Activated B cell treated with CpG ODN at 0.5 μM for 24 hours (primary cell): ENCODE results near the gene HOXC6. TPM values are rescaled to one million over a fixed set of nuclear protein-coding genes. Genes with fewer than 3 reads are reported as not detected.

ENCODE experiments used
- ATAC-seq: fragments of 200-7000 bp; cut with Tn5 transposase; one replicate; pipeline ENCODE4 v1.10.0; 2021; ENCODE audit warnings: low read depth, mild to moderate bottlenecking, moderate library complexity
- CTCF ChIA-PET: fragments of 350-600 bp; sonication (Branson Sonifier 250); formaldehyde crosslinking; loops from one replicate; lab custom pipeline; 2021; ENCODE audit warnings: antibody characterized with exemption; lab: Charles Lee
- POLR2A ChIA-PET: fragments of 350-600 bp; sonication (Branson Sonifier 250); formaldehyde crosslinking; loops from one replicate; lab custom pipeline; 2021; ENCODE audit warnings: antibody characterized with exemption; lab: Charles Lee
- DNase-seq: peaks from one replicate; pipeline ENCODE4 v3.0.0; 2022
- H3K27ac Mint-ChIP-seq: one replicate; pipeline ENCODE4 v1.8.0; 2020; ENCODE audit warnings: mixed read lengths
- H3K27me3 Mint-ChIP-seq: one replicate; pipeline ENCODE4 v1.8.0; 2021; ENCODE audit warnings: mixed read lengths
- H3K36me3 Mint-ChIP-seq: one replicate; pipeline ENCODE4 v1.8.0; 2021; ENCODE audit warnings: low read depth, mixed read lengths
- H3K4me1 Mint-ChIP-seq: one replicate; pipeline ENCODE4 v1.8.0; 2021; ENCODE audit warnings: mixed read lengths
- H3K4me3 Mint-ChIP-seq: one replicate; pipeline ENCODE4 v1.8.0; 2020; ENCODE audit warnings: mild to moderate bottlenecking, mixed read lengths
- H3K9me3 Mint-ChIP-seq: one replicate; pipeline ENCODE4 v1.8.0; 2020; ENCODE audit warnings: mixed read lengths
- intact Hi-C: fragments of 100-400 bp; cut with micrococcal nuclease; formaldehyde crosslinking; loops from one replicate; pipeline ENCODE4 v1.15.1; 2024
- total RNA-seq: library from RNA; stranded (reverse); gene quantifications from 2 replicates; pipeline ENCODE4 v1.2.3, GENCODE V29; 2022
- TF ChIP-seq, protein P1 (sequence below): fragments of 200-600 bp; IDR thresholded peaks from one replicate; pipeline ENCODE4 v1.8.0; 2022; ENCODE audit warnings: antibody characterized with exemption, mild to moderate bottlenecking

The HOXC6 gene
- total RNA-seq, 1 donor from 2014 or later, result not detected

DNA sequence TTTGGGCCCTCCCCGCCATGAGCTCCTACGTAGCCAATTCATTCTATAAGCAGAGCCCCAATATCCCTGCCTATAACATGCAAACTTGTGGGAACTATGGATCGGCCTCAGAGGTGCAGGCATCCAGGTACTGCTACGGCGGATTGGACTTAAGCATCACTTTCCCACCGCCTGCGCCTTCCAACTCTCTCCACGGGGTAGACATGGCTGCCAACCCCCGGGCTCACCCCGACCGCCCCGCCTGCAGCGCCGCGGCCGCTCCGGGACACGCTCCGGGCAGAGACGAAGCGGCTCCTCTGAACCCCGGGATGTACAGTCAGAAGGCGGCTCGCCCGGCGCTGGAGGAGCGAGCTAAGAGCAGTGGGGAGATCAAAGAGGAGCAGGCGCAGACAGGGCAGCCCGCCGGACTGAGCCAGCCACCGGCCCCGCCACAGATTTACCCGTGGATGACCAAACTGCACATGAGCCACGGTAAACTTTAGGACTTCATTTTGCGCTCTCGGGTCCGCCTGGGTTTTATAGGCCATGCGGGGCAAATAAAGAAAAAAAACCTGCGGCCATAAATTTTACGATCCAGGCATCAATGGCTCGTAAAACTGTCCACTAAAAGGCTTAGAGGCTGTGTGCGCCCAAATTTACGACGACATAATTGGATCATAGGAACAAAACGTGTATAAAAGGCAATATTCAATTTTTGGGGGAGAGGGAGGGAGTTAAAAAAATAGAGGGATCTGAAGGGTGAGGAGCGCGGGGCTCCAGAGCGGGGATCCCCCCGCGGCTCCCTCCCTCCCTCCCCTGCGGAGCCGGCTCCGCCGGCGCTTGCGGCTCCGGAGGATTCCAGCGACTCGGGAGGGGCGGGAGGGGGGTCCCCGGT lies 5.1 kb downstream of the HOXC6 start:
- no peak overlapping the region for H3K27ac Mint-ChIP-seq
- H3K27me3 Mint-ChIP-seq, result peaks cover 58% of the 10 kb centered on the region
- no peaks in the 10 kb centered on the region for H3K36me3 Mint-ChIP-seq
- ChIA-PET CTCF (interaction anchor here (0.9 to 6.3 kb wide), 12 partner anchors 16 to 182 kb away, joined by 3 to 98 read pairs (median 8); partner anchors contain the start of genes HOXC4, HOXC8 and SMUG1), POLR2A (interaction anchor here (0.5 to 1.5 kb wide), 5 partner anchors 20 to 175 kb away, joined by 3 to 7 read pairs (median 4); partner anchors contain the start of genes HOXC4 and SMUG1)
- intact Hi-C loops, result loop anchor here (2.0 to 5.0 kb wide), 3 partner anchors 27 to 71 kb away; no protein-coding TSS in a partner anchor
- peak overlapping the region; percentile 70 for H3K4me3 Mint-ChIP-seq
- ATAC-seq (no peak), DNase-seq (no peak)
- TF ChIP-seq, protein P1, sequence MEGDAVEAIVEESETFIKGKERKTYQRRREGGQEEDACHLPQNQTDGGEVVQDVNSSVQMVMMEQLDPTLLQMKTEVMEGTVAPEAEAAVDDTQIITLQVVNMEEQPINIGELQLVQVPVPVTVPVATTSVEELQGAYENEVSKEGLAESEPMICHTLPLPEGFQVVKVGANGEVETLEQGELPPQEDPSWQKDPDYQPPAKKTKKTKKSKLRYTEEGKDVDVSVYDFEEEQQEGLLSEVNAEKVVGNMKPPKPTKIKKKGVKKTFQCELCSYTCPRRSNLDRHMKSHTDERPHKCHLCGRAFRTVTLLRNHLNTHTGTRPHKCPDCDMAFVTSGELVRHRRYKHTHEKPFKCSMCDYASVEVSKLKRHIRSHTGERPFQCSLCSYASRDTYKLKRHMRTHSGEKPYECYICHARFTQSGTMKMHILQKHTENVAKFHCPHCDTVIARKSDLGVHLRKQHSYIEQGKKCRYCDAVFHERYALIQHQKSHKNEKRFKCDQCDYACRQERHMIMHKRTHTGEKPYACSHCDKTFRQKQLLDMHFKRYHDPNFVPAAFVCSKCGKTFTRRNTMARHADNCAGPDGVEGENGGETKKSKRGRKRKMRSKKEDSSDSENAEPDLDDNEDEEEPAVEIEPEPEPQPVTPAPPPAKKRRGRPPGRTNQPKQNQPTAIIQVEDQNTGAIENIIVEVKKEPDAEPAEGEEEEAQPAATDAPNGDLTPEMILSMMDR, result no peak
- H3K4me1 Mint-ChIP-seq, result peaks cover 30% of the 10 kb centered on the region
- no peaks in the 10 kb centered on the region for H3K9me3 Mint-ChIP-seq

DNA sequence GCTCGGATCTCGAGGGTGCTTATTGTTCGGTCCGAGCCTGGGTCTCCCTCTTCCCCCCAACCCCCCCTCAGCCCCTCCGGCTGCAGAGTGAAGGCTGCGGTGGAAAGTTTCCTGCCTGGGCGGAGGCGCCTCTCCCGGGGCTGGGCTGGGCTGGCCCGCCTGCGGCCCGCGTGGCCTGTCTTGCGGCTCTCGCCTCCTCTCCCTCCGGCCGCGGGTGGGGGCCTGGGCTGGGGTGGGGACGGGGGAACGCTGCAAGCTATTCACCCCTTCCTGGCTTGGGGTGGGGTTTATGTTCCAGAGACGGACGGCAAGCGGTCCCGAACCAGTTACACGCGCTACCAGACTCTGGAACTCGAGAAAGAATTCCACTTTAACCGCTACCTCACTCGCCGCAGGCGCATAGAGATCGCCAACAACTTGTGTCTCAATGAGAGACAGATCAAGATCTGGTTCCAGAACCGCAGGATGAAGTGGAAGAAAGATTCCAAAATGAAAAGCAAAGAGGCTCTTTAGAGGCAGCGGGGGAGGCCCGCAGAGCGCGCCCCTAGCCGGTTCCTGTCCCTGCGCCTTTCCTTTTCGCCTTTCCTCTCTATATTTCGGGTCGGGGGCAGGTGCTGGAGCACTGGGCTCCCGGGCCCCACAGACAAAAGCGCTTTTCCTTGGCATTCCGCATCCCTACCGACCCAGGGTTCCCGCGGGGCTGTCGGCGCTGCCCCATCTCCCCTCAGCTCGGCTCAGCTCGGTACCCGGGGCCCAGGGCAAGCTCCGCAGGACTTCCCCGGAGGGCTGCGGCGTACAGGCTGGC lies 5.9 kb downstream of the HOXC6 start:
- POLR2A ChIA-PET, result interaction anchor here (1.4 kb wide), 1 partner anchor 155 kb away, joined by 3 read pairs; the partner anchor contains the start of gene SMUG1
- Mint-ChIP-seq H3K27me3 (peaks cover 61% of the 10 kb centered on the region), H3K4me1 (peaks cover 27% of the 10 kb centered on the region), H3K27ac (no peak overlapping the region), H3K4me3 (peak overlapping the region; percentile 71), H3K36me3 (no peaks in the 10 kb centered on the region), H3K9me3 (no peaks in the 10 kb centered on the region)
- intact Hi-C loops, result loop anchor here (2.0 to 5.0 kb wide), 4 partner anchors 19 to 72 kb away; partner anchors contain the start of gene HOXC4
- TF ChIP-seq, protein P1, result no peak
- ATAC-seq (no peak), DNase-seq (no peak)
- CTCF ChIA-PET, result interaction anchor here (0.8 to 6.3 kb wide), 3 partner anchors 18 to 167 kb away, joined by 4 to 98 read pairs (median 6); partner anchors contain the start of gene SMUG1

DNA sequence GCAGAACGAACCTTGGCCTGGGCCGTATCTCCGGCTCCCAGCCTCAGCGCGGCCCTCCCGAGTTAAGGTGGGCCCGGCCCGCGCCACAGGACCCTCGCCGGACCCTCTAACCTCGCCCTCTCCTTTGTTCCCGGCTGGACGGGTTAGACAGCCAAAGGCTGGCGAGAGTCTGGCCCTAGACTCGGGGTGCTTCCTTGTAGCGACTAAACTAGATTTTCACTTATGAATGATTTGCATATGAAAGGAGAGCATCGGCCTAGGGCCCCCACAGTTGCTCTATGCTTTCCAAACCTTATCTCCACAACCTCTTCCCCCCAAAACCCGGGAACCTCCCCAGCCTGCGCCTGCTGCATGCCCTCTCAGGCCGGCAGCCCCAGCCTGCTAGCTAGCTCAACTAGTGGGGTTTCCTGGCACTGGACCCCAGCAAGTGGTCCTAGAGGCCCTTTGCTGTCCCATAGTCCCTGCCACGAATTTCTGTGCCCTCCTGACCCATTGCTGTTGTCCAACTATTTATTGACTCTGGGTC lies 6.6 kb downstream of the HOXC6 start:
- TF ChIP-seq, protein P1, result no peak
- ATAC-seq, result no peak
- DNase-seq, result no peak
- Mint-ChIP-seq H3K27me3 (peaks cover 63% of the 10 kb centered on the region), H3K36me3 (no peaks in the 10 kb centered on the region), H3K4me1 (peaks cover 22% of the 10 kb centered on the region), H3K4me3 (peak overlapping the region; percentile 29), H3K27ac (no peak overlapping the region), H3K9me3 (no peaks in the 10 kb centered on the region)
- ChIA-PET POLR2A (interaction anchor here (1.4 kb wide), 1 partner anchor 154 kb away, joined by 3 read pairs; the partner anchor contains the start of gene SMUG1), CTCF (interaction anchor here (0.8 to 6.3 kb wide), 4 partner anchors 18 to 173 kb away, joined by 4 to 98 read pairs (median 6); partner anchors contain the start of gene SMUG1)
- intact Hi-C loops, result loop anchor here (2.0 to 5.0 kb wide), 3 partner anchors 18 to 73 kb away; partner anchors contain the start of gene HOXC4

DNA sequence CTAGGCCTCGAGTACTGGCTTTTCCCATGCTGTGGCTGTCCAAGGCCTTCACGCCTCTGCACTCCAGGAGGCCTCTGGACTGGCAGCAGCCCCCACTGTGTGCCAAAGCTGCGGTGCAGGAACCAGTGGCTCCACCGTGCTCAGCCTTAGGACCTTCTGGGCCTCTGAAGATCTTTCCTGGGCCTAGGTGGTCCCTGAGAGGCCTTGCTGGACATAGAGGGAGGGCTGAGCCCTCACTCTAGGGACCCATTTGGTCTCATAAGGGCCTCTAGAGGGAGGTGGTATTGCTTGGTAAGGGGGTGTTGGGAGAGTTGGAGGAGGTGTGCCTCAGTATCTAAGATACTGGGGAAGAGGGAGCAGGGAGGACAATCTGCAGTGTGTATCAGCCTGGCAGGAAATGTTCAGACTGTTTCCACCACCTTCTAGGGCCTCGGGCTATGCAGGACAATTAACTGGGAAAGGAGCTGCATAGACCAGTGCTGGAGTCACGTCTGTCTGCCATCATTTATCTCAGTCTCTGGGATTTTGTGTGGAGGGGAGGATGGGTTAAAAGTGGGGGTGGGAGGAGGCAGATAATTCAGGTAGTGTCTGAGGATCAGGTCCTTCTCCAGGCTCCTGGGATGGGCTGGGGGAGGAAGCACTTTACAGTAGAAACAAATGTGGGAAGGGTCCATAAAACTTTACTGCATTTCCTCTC lies 7.5 kb downstream of the HOXC6 start:
- no peaks in the 10 kb centered on the region for H3K9me3 Mint-ChIP-seq
- TF ChIP-seq, protein P1, result no peak
- CTCF ChIA-PET, result interaction anchor here (1.4 to 6.3 kb wide), 3 partner anchors 156 to 172 kb away, joined by 6 to 98 read pairs (median 6); partner anchors contain the start of gene SMUG1
- POLR2A ChIA-PET, result no interaction called here
- no peaks in the 10 kb centered on the region for H3K36me3 Mint-ChIP-seq
- no peak overlapping the region for H3K4me3 Mint-ChIP-seq
- no peak for ATAC-seq
- H3K4me1 Mint-ChIP-seq, result peaks cover 20% of the 10 kb centered on the region
- no peak for DNase-seq
- H3K27me3 Mint-ChIP-seq, result peaks cover 67% of the 10 kb centered on the region
- H3K27ac Mint-ChIP-seq, result no peak overlapping the region
- intact Hi-C loops, result loop anchor here (2.0 kb wide), 1 partner anchor 17 kb away; the partner anchor contains the start of gene HOXC4
